ENCODE measurements around the gene MARS2.
"Not testable (repeated sequence)": the region's sequence is repeated elsewhere in the genome, so short reads cannot be mapped to it uniquely, and the experiment has no call there.

Gene MARS2

GRCh38 chr2:197705121-197705911 is at the start of gene MARS2:
Gene MARS2 (plus strand): TSS chr2:197705369. CDS start chr2:197705406, 37 bp downstream.
- DNase-seq = peak; percentile 87

DNA sequence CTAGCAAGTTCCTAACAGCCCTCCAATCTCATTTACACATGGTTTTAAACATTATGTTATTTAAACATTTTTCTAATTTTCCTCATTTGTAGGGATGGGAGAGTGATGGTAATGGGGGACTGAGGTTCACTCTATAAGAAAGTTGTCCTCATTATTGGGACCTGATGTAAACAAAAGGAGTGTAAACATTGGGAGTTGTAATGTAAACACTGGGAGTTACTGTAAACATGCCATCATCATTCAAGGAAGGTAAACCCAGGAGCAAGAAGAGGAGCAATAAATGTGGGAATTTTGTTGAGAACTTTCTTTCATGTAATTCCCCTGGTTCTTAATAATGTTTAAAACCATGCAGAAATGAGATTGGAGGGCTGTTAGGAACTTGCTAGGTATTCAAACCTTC is 47.6 kb upstream of the MARS2 start:
- no peak for DNase-seq

DNA sequence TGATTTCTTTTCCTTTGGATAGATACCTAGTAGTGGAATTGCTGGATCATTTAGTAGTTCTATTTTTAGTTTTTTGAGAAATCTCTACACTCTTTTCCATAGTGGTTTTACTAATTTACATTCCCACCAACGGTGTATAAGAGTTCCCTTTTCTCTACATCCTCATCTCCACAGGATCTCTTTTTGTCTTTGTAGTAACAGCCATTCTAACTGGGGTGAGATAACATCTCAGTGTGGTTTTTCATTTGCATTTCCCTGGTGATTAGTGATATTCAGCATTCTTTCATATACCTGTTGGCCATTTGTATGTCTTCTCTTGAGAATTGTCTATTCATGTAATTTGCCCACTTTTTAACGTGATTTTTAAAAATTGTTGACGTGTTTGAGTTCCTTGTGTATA is 43.5 kb upstream of the MARS2 start:
- no peak for DNase-seq

DNA sequence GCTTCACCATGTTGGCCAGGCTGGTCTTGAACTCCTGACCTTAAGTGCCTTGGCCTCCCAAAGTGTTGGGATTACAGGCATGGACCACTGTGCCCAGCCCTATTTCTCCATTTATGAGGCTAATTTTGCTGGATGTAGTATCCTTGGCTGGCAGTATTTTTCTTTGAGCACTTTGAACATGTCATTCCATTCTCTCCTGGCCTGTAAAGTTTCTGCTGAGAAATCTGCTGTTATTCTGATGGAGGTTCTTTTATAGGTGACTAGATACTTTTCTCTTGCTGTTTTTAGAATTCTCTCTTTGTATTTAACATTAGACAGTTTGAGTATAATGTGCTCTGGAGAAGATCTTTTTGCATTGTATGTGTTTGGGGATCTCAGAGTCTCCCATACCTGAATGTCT is 38.9 kb upstream of the MARS2 start:
- DNase-seq = no peak

GRCh38 chr2:197668296-197668695 is 36.9 kb upstream of the MARS2 start:
- DNase-seq = no peak

GRCh38 chr2:197669077-197669476 is 36.1 kb upstream of the MARS2 start:
- no peak for DNase-seq

GRCh38 chr2:197672371-197672893 is 32.7 kb upstream of the MARS2 start:
- DNase-seq = no peak

GRCh38 chr2:197673106-197673505 is 32.1 kb upstream of the MARS2 start:
- DNase-seq = no peak

DNA sequence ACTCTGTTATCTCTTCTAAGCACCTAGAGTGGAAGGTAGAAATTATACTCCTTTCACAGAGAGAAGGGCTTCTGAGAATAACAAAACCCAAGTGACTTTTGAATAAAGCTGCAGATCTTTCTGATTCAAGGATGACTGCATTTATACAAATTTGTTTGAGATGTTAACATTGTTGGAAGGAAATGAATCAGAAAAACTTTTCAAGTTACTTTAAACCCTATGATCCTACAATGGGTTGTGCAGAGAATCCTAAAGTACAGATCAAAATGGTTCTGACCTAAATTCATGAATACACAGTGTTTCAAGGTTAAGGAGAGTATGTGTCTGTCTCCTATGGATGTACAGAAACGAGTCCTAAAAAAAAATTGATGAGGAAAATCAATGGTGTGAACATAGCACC is 31.6 kb upstream of the MARS2 start:
- DNase-seq = no peak

DNA sequence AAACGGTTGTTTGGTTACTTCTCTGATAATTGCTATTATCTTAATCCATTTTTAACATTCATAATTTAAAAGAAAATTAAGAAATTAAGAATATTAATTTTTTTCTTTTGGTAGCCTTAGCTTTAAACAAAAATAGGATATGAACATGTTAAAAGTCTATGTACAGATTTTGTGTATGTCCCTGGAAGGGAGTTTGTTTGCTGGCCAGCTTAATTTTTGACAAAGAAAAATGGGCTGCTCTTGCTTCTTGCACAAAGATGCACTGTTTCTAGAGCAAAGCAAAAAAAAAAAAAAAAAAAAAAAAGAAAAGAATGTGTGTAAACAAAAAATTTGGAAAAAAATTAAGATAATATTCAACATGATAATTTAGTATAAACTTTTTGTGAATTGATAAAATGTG is 31.1 kb upstream of the MARS2 start:
- no peak for DNase-seq

- DNase-seq = no peak
These were observed 30.6 kb upstream of the MARS2 start for GRCh38 chr2:197674591-197674990.

DNA sequence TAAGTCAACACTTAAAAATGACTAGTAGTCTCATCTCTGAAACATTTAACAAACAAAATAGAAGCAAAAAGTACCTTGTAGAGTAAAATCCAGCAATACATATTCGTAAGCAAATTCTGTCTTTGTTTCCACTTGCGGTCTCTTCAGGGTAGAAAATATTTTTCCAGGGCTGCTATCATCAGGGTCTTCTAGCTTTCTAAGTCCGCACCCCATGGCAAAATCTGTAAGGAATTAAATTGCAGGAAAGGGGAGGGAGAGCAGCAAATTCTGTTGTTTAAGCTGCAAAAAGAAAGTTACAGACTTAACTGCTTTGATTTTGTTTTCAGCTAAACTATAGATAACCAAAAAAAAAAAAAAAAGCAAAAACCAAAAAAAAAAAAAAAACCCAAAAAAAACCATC is 29.9 kb upstream of the MARS2 start, which contains the start of gene RFTN2:
RFTN2 (minus strand) TSS at position 342 of the 400 bp plus-strand sequence; CDS start at position 213, 129 bp downstream.
- DNase-seq = no peak

GRCh38 chr2:197675711-197676188 is 29.4 kb upstream of the MARS2 start:
- no peak for DNase-seq

- DNase-seq = no peak
These were observed 28.1 kb upstream of the MARS2 start for GRCh38 chr2:197677056-197677455.

- DNase-seq = no peak
These were observed 27.7 kb upstream of the MARS2 start for GRCh38 chr2:197677483-197677882.

DNA sequence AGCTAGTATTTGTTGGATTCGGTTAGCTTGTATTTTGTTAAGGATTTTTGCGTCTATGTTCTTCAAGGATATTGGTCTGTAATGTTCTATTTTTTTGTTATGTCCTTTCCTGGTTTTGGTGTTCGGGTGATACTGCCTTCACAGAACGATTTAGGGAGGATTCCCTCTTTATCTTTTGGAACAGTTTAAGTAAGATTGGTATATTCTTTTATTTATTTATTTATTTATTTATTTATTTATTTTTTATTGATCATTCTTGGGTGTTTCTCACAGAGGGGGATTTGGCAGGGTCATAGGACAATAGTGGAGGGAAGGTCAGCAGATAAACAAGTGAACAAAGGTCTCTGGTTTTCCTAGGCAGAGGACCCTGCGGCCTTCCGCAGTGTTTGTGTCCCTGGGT is 10.0 kb upstream of the MARS2 start:
- DNase-seq = not testable (repeated sequence)

DNA sequence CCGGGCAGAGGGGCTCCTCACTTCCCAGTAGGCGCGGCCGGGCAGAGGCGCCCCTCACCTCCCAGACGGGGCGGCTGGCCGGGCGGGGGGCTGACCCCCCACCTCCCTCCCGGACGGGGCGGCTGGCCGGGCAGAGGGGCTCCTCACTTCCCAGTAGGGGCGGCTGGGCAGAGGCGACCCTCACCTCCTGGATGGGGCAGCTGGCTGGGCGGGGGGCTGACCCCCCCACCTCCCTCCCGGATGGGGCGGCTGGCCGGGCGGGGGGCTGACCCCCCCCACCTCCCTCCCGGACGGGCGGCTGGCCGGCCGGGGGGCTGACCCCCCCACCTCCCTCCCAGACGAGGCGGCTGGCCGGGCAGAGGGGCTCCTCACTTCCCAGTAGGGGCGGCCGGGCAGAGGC is 9.2 kb upstream of the MARS2 start:
- DNase-seq = not testable (repeated sequence)

DNA sequence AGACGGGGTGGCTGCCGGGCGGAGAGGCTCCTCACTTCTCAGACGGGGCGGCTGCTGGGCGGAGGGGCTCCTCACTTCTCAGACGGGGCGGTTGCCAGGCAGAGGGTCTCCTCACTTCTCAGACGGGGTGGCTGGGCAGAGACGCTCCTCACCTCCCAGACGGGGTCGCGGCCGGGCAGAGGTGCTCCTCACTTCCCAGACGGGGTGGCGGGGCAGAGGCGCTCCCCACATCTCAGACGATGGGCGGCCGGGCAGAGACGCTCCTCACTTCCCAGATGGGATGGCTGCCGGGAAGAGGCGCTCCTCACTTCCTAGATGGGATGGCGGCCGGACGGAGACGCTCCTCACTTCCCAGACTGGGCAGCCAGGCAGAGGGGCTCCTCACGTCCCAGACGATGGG is 8.6 kb upstream of the MARS2 start:
- not testable (repeated sequence) for DNase-seq

DNA sequence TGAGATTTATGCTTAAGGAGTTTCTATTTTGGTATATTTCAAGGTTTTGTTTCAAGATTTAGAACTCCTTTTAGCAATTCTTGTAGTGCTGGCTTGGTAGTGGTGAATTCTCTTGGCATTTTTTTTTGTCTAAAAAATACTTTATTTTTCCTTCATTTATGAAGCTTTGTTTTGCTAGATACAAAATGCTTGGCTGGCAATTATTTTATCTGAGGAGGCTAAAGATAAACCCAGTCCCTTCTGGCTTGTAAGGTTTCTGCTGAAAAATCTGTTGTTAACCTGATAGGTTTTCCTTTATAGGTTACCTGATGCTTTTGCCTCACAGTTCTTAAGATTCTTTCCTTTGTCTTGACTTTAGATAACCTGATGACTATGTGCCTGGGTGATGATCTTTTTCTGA is 5.4 kb upstream of the MARS2 start:
- not testable (repeated sequence) for DNase-seq

DNA sequence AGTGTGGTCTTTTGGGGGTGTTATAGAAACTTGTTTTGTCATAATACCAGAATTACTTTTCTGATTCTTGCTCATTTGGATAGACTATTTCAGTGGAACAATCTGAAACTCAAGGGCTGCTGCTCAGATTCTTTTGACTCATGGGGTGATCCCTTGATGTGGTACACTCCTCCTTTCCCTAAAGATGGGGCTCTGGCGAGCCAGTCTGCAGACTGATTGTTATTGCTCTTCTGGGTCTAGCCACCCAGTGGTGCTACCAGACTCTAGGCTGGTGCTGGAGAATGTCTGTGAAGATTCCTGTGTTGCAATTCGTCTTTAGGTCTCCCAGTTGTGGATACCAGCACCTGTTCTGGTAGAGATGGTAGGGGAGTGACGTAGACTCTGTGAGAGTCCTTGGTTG is 4.2 kb upstream of the MARS2 start:
- no peak for DNase-seq

- no peak for DNase-seq
These were observed 592 bp upstream of the MARS2 start for GRCh38 chr2:197704434-197705120.

- no peak for DNase-seq
These were observed 1.0 kb downstream of the MARS2 start for GRCh38 chr2:197705912-197706838.

DNA sequence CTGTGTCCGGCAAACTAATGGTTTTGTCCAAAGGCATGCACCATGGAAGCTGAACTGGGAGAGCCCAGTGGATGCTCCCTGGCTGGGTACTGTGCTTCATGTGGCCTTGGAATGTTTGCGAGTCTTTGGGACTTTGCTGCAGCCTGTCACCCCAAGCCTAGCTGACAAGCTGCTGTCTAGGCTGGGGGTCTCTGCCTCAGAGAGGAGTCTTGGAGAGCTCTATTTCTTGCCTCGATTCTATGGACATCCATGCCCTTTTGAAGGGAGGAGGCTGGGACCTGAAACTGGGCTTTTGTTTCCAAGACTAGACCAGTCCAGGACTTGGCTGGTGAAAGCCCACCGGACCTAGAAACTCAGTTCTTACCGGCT is 1.7 kb downstream of the MARS2 start:
- DNase-seq = no peak

All from NCI-H774 (cell line).